PC-9 (cell line): ENCODE results near the gene CDA.

Experiments
- EZH2 ChIP-seq: fragments of 200-600 bp; sonication (generic); IDR thresholded peaks from 2 replicates; pipeline ENCODE4 v1.8.0; 2017; ENCODE audit warnings: antibody characterized with exemption, low read depth
- TF ChIP-seq, protein P1 (sequence below): fragments of 200-600 bp; sonication (generic); conservative IDR thresholded peaks from 2 replicates; pipeline ENCODE4 v1.6.1; 2017; ENCODE audit warnings: mixed run types, antibody characterized with exemption, mild to moderate bottlenecking, moderate library complexity

DNA sequence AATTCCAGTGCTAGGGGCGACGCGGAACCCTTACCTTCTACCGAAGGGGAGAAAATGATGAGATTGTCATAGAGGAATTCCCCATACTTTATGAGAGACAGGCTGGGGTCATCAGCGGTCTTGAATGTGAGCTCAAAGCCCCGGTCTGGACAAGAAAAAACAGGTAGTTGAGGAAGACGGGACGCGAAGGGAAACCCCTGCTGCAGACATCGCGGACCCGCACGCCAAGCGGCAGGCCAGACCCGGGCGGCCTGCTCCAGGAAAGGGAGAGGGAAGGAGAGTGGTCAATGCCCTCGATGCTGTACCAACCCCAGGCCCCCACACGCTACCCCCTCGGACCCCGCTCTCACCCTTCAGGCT is 71.9 kb downstream of the CDA start:
- TF ChIP-seq, protein P1, sequence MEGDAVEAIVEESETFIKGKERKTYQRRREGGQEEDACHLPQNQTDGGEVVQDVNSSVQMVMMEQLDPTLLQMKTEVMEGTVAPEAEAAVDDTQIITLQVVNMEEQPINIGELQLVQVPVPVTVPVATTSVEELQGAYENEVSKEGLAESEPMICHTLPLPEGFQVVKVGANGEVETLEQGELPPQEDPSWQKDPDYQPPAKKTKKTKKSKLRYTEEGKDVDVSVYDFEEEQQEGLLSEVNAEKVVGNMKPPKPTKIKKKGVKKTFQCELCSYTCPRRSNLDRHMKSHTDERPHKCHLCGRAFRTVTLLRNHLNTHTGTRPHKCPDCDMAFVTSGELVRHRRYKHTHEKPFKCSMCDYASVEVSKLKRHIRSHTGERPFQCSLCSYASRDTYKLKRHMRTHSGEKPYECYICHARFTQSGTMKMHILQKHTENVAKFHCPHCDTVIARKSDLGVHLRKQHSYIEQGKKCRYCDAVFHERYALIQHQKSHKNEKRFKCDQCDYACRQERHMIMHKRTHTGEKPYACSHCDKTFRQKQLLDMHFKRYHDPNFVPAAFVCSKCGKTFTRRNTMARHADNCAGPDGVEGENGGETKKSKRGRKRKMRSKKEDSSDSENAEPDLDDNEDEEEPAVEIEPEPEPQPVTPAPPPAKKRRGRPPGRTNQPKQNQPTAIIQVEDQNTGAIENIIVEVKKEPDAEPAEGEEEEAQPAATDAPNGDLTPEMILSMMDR, result no peak
- TF ChIP-seq EZH2, result no peak
